ENCODE data around the gene HARS1. TPM values are rescaled to one million over a fixed set of nuclear protein-coding genes. Genes with fewer than 3 reads are reported as not detected.
"Not testable (repeated sequence)": the region's sequence is repeated elsewhere in the genome, so short reads cannot be mapped to it uniquely, and the experiment has no call there.

The HARS1 gene
- total and polyA plus RNA-seq, 4 donors = 51.4 to 100 (median 75.7) TPM

- H3K4me3 ChIP-seq (ENCODE audit: low read depth, low read length) = peak overlapping the region; percentile 95
- H3K9me3 ChIP-seq (ENCODE audit: control insufficient read depth, insufficient read depth, low read length) = no peaks in the 10 kb centered on the region
- peak overlapping the region; percentile 79 for H3K27ac ChIP-seq (ENCODE audit: low read depth, low read length)
- no peak for DNase-seq (ENCODE audit: low read depth in 4 of 6, low spot score in 6 of 6)
- peaks cover 31% of the 10 kb centered on the region for H3K36me3 ChIP-seq (ENCODE audit: control insufficient read depth, insufficient read depth, low read length)
- H3K27me3 ChIP-seq (ENCODE audit: control insufficient read depth, insufficient read depth, low read length) = no peaks in the 10 kb centered on the region
- peaks cover 26% of the 10 kb centered on the region for H3K4me1 ChIP-seq (ENCODE audit: control insufficient read depth, insufficient read depth, low read length)
- 78% methylated on average over 4 of the region's 8 CpGs for WGBS (ENCODE audit: insufficient coverage)
These were observed 716 bp downstream of the HARS1 start for GRCh38 chr5:140690376-140690932.

- 100% methylated on average over 2 of the region's 7 CpGs for WGBS (ENCODE audit: insufficient coverage)
- Histone ChIP-seq H3K36me3 (ENCODE audit: control insufficient read depth, insufficient read depth, low read length) (peaks cover 72% of the 10 kb centered on the region), H3K27ac (ENCODE audit: low read depth, low read length) (no peak overlapping the region), H3K9me3 (ENCODE audit: control insufficient read depth, insufficient read depth, low read length) (no peaks in the 10 kb centered on the region), H3K27me3 (ENCODE audit: control insufficient read depth, insufficient read depth, low read length) (no peaks in the 10 kb centered on the region), H3K4me3 (ENCODE audit: low read depth, low read length) (no peak overlapping the region), H3K4me1 (ENCODE audit: control insufficient read depth, insufficient read depth, low read length) (no peaks in the 10 kb centered on the region)
- no peak for DNase-seq (ENCODE audit: low read depth in 4 of 6, low spot score in 6 of 6)
These were observed 12.2 kb downstream of the HARS1 start for GRCh38 chr5:140678993-140679392.

- Histone ChIP-seq H3K4me3 (ENCODE audit: low read depth, low read length) (no peak overlapping the region), H3K4me1 (ENCODE audit: control insufficient read depth, insufficient read depth, low read length) (no peaks in the 10 kb centered on the region), H3K9me3 (ENCODE audit: control insufficient read depth, insufficient read depth, low read length) (no peaks in the 10 kb centered on the region), H3K27me3 (ENCODE audit: control insufficient read depth, insufficient read depth, low read length) (no peaks in the 10 kb centered on the region), H3K27ac (ENCODE audit: low read depth, low read length) (no peak overlapping the region), H3K36me3 (ENCODE audit: control insufficient read depth, insufficient read depth, low read length) (peaks cover 74% of the 10 kb centered on the region)
- 97% methylated on average over 2 of the region's 3 CpGs for WGBS (ENCODE audit: insufficient coverage)
- DNase-seq (ENCODE audit: low read depth in 4 of 6, low spot score in 6 of 6) = no peak
These were observed 13.2 kb downstream of the HARS1 start for GRCh38 chr5:140677947-140678346.

- 96% methylated on average over 4 of the region's 4 CpGs for WGBS (ENCODE audit: insufficient coverage)
These were observed 16.5 kb downstream of the HARS1 start for GRCh38 chr5:140674629-140675028.

GRCh38 chr5:140674211-140674610, 17.0 kb downstream of the HARS1 start:
- no peaks in the 10 kb centered on the region for H3K27me3 ChIP-seq (ENCODE audit: control insufficient read depth, insufficient read depth, low read length)
- WGBS (ENCODE audit: insufficient coverage) = no CpG with 5 or more reads among the region's 2 CpGs
- H3K9me3 ChIP-seq (ENCODE audit: control insufficient read depth, insufficient read depth, low read length) = no peaks in the 10 kb centered on the region
- H3K4me3 ChIP-seq (ENCODE audit: low read depth, low read length) = no peak overlapping the region
- peaks cover 84% of the 10 kb centered on the region for H3K36me3 ChIP-seq (ENCODE audit: control insufficient read depth, insufficient read depth, low read length)
- no peak overlapping the region for H3K27ac ChIP-seq (ENCODE audit: low read depth, low read length)
- DNase-seq (ENCODE audit: low read depth in 4 of 6, low spot score in 6 of 6) = no peak
- no peaks in the 10 kb centered on the region for H3K4me1 ChIP-seq (ENCODE audit: control insufficient read depth, insufficient read depth, low read length)

More at GRCh38 chr5:140674629-140675028, 16.5 kb downstream of the HARS1 start:
- Histone ChIP-seq H3K9me3 (ENCODE audit: control insufficient read depth, insufficient read depth, low read length) (no peaks in the 10 kb centered on the region), H3K4me1 (ENCODE audit: control insufficient read depth, insufficient read depth, low read length) (no peaks in the 10 kb centered on the region), H3K27ac (ENCODE audit: low read depth, low read length) (no peak overlapping the region), H3K36me3 (ENCODE audit: control insufficient read depth, insufficient read depth, low read length) (peaks cover 84% of the 10 kb centered on the region), H3K4me3 (ENCODE audit: low read depth, low read length) (no peak overlapping the region), H3K27me3 (ENCODE audit: control insufficient read depth, insufficient read depth, low read length) (no peaks in the 10 kb centered on the region)
- no peak for DNase-seq (ENCODE audit: low read depth in 4 of 6, low spot score in 6 of 6)

GRCh38 chr5:140673187-140673976, 17.8 kb downstream of the HARS1 start, which contains the start of gene DND1:
DND1 (minus strand) TSS chr5:140673576; CDS start chr5:140673542, 34 bp downstream.
- Histone ChIP-seq H3K27ac (ENCODE audit: low read depth, low read length) (no peak within 1 kb of the TSS), H3K9me3 (ENCODE audit: control insufficient read depth, insufficient read depth, low read length) (no peaks in the 10 kb centered on the region), H3K4me3 (ENCODE audit: low read depth, low read length) (no peak within 1 kb of the TSS), H3K4me1 (ENCODE audit: control insufficient read depth, insufficient read depth, low read length) (no peaks in the 10 kb centered on the region), H3K36me3 (ENCODE audit: control insufficient read depth, insufficient read depth, low read length) (peaks cover 84% of the 10 kb centered on the region), H3K27me3 (ENCODE audit: control insufficient read depth, insufficient read depth, low read length) (no peaks in the 10 kb centered on the region)
- 85% methylated on average over 30 of the region's 45 CpGs for WGBS (ENCODE audit: insufficient coverage)
- no peak for DNase-seq (ENCODE audit: low read depth in 4 of 6, low spot score in 6 of 6)

- Histone ChIP-seq H3K4me3 (ENCODE audit: low read depth, low read length) (no peak overlapping the region), H3K27me3 (ENCODE audit: control insufficient read depth, insufficient read depth, low read length) (no peaks in the 10 kb centered on the region), H3K4me1 (ENCODE audit: control insufficient read depth, insufficient read depth, low read length) (no peaks in the 10 kb centered on the region), H3K9me3 (ENCODE audit: control insufficient read depth, insufficient read depth, low read length) (no peaks in the 10 kb centered on the region), H3K27ac (ENCODE audit: low read depth, low read length) (no peak overlapping the region), H3K36me3 (ENCODE audit: control insufficient read depth, insufficient read depth, low read length) (peaks cover 85% of the 10 kb centered on the region)
- 28% methylated on average over 67 of the region's 70 CpGs for WGBS (ENCODE audit: insufficient coverage)
- peak in 2 of 6 donors; percentile 11 to 16 for DNase-seq (ENCODE audit: low read depth in 4 of 6, low spot score in 6 of 6)
These were observed 18.5 kb downstream of the HARS1 start for GRCh38 chr5:140672455-140673186.

GRCh38 chr5:140671472-140672125, 19.6 kb downstream of the HARS1 start:
- H3K4me3 ChIP-seq (ENCODE audit: low read depth, low read length) = no peak overlapping the region
- DNase-seq (ENCODE audit: low read depth in 4 of 6, low spot score in 6 of 6) = peak in 1 of 6 donors; percentile 12
- H3K27ac ChIP-seq (ENCODE audit: low read depth, low read length) = no peak overlapping the region
- no peaks in the 10 kb centered on the region for H3K4me1 ChIP-seq (ENCODE audit: control insufficient read depth, insufficient read depth, low read length)
- no peaks in the 10 kb centered on the region for H3K27me3 ChIP-seq (ENCODE audit: control insufficient read depth, insufficient read depth, low read length)
- peaks cover 75% of the 10 kb centered on the region for H3K36me3 ChIP-seq (ENCODE audit: control insufficient read depth, insufficient read depth, low read length)
- H3K9me3 ChIP-seq (ENCODE audit: control insufficient read depth, insufficient read depth, low read length) = no peaks in the 10 kb centered on the region
- WGBS (ENCODE audit: insufficient coverage) = 97% methylated on average over 5 of the region's 7 CpGs

GRCh38 chr5:140671035-140671434, 20.1 kb downstream of the HARS1 start:
- WGBS (ENCODE audit: insufficient coverage) = no CpG with 5 or more reads among the region's 4 CpGs
- not testable (repeated sequence) for DNase-seq (ENCODE audit: low read depth in 4 of 6, low spot score in 6 of 6); H3K27me3 ChIP-seq (ENCODE audit: control insufficient read depth, insufficient read depth, low read length); H3K9me3 ChIP-seq (ENCODE audit: control insufficient read depth, insufficient read depth, low read length); H3K27ac ChIP-seq (ENCODE audit: low read depth, low read length); H3K4me3 ChIP-seq (ENCODE audit: low read depth, low read length); H3K4me1 ChIP-seq (ENCODE audit: control insufficient read depth, insufficient read depth, low read length)
- peaks cover 69% of the 10 kb centered on the region for H3K36me3 ChIP-seq (ENCODE audit: control insufficient read depth, insufficient read depth, low read length)

Data from spinal cord (tissue), 10 donors.